NCI-H2081 treated with DMSO at 0.1 percent for 48 hours (cell line): ENCODE results near the gene CPNE8.

Experiments used
- DNase-seq: peaks from one replicate; lab custom pipeline; 2025; lab: John Stamatoyannopoulos, UW

CPNE8 gene

DNA sequence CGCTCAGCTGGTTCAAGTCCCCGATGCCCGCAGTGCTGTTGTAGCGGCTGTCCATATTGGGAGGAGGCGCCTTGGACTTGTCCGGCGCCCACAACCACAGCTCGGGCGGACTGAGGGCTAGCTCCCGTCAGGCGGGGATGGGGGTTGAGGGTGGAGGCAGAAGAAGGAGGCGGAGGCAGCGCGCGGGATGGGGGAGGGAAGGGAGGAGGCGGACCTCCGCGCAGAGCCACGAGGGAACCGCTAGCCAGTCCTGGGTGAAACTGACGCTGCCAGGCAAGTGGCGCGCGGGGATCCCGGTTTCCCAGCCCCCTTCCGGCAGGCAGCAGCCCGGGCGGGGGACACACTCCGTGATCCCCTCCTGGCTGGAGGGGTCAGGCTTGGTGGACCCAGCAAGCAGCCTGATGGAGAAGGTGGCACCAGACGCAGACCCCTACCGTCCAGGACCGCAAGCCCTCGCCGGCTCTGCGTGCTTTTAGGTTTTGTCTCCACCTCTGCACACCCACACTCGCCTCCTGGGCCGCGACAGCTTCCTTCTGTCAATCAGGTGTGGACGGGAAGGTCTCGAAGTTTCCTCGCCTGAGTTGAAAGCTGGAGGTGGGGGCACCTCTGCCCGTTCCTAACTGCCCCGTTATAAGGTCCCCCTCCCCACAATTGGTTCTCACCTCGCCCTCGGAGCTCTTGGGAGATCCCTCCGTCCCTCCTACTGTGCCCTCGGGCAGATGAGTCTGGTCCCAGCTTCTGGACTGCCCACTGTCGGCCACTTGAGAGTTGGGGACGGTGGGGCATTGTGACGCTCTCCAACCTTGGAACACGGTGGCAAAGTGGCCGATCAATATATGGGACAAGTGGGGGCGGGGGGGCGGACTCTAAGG, at the start of gene CPNE8:
CPNE8 (minus strand) TSS at position 112 of the 872 bp plus-strand sequence; CDS start at position 55, 57 bp downstream.
- no peak for DNase-seq

DNA sequence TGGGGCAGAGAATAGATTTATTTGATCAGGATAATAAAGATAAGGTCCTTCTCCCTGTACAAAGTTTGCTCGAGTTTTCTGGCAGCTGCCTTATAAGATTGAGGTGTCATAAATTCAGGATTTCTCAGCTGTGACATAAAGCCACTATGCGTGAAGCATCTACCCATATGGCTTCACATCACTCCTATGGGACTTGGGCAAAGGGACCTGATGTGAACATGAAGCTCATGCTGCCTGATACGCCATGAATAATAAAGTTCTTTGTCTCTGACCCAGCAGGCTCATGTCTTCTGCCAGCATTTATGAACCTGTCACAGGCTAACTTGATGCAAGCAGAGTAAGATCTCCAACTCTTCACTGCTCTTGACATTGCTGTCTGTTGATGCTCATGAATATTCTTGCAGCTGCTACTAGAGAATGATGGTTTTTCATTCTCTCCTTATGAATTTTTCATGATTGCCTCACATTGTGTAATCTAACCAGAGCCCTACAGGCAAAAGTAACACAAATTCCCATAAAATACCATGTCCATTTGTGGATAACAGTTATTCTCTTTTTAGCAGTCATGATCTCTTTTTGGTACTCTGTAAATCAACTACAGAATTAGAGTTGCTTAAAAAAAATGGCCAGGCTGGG, 49.0 kb upstream of the CPNE8 start:
- no peak for DNase-seq

DNA sequence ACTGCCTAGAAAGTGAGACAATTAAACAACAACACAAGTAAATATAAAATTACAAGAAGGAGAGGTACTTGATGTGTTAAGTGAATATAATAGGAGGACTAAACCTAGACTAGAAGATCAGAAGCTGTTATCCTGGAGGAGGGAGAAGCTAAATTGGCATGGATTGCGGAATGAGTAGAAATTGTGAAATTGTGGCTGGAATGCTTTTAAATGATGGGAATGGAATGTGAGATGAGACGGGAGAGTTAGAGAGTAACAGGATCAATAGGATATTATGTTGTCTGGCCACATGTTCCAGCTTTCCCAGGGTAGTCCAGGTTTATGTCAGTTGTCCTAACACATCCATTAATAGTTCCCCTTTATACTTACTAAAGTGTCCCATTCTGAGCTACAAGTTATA, 44.0 kb upstream of the CPNE8 start:
- no peak for DNase-seq

DNA sequence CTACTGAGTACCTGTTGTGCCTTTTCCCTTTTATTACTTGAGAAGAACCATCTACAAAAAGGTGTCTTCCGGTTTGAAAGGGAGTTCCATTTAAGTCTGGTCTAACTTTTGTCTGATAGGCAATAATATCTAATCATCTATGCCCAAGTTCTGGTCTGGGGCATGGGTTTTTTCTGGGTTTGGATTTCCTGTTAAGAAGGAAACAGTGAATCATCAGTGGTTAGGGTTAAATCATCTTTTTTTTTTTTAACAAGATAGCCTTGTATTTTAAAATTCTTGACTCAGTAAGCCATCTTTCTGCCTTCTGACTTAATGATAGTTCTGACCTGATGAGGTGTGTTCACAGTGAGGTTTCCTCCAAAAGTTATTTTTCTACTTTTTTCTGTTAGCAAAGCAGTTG, 29.3 kb upstream of the CPNE8 start:
- DNase-seq: no peak

DNA sequence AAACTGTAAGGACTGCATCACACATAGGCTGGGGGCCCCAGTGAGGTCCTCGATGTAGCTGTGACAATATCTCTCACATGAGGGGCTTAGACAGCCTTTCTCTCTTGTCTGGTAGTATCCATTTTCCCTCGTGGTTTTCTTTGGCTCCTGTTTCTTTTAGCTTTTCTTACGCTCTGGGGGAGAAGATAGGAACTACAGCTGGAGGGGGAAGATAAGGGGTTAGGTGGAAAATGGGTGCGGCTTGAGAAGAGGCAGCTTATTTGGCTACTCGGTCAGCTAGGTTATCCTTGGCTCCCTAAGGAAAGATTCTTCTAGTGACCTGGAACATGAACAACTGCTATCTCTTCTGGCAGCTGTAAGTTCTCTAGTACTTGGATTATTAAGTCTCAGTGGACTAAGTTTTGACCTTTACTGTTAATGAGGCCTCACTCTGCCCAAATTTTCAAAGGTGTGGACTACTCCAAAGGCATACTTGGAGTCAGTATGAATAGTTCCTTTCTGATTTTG, 28.7 kb upstream of the CPNE8 start:
- no peak for DNase-seq

DNA sequence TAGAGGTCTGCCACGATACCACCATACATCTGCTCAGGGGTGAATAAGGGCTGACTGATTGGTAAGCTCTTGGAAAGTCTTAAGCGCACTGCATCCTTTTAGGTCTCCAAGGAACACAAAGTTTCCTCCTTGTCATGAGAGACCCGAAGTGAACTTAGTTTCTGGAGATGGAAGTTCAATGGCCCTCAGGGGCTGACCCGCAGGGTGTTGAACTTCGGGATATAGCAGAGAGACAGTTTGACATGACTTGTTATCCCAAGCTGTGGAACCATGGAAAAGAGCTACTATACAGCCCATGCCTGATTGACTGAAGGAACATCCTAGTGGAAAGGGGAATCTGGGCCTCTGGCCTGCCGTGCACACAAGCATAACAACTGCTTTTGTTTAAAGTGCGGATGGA, 26.9 kb upstream of the CPNE8 start:
- no peak for DNase-seq

DNA sequence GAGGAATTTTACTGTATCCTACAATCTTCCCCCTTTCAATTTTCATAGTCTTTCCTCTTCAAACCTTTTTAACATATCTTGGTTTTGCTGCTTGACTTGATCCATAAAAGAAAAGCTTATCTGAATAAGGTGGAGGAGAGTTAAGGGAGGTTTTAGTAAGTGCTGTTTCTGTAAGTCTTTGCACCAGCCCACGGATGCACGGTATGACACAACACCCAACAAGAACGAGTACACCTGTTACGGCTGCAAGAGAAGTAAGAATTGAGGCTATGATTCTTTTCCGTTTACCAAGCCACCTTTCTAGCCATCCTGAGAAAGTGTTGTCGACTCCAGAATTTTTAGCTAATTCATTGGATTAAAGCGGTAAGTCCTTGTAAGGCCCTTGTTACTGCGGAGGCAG, 26.1 kb upstream of the CPNE8 start:
- DNase-seq: no peak

DNA sequence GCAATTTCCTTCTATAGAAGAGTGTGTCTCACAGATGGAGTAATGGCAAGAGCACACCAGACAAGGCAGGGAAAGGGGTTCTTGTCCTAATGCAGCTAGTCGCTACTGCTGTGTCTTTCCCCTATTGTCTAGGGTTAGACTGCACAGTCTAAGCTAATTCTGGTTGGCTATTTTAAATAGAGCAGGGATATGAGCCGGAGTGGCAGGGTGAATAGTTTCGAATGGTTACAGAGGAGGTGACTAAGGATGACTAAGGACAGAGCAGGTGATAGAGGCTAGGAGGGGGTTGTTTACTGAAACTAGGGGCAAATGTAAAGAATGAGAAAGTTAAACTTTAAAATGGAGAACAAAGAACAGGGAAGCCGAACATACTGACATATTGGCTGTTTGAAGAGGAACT, 25.6 kb upstream of the CPNE8 start:
- no peak for DNase-seq

DNA sequence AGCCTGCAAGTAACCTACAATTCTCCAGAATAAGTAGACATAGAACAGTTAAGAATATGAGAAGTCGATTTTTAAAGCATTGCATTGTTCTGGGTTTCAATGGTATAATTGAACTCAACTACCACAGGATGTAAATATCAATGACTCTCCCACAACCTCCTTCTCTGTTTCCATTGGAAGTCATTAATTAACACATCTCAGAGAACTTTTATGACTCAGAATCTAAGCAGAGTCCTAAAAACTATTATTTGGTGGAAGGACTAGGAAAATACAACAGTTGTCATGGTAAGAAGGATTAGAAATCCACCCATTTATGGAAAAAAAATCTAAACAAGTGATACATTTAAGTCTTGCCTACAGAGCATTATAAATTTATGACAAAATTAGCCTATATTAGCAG, 21.1 kb upstream of the CPNE8 start:
- DNase-seq: no peak

DNA sequence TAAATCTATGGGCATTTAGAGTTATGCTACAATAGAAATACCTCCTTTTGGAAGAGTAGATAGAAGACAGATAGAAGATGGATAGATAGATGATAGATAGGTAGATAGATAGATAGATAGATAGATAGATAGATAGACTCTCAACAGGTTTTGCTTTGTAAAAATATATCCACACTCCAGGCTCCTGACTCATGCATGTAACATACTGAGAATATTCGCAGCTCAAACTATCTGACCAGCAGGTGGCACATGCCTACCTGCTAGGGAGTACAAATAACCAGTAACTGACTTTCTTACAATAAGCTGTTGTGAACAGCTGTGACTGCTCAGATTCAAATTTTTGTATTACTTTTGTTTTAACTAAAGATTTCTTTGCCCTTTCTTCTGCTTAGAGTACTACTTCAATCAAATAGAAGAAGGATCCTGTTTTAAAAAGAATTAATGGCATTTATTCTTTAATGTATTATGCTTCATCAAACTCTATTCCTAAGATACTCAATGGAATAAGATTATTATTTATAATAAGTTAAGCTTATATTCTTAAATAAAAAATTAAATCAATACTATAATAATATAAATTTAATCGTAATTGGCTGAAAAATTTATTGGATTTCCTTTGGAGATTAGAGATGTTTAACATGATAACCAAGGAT, 15.8 kb upstream of the CPNE8 start:
- DNase-seq: no peak

DNA sequence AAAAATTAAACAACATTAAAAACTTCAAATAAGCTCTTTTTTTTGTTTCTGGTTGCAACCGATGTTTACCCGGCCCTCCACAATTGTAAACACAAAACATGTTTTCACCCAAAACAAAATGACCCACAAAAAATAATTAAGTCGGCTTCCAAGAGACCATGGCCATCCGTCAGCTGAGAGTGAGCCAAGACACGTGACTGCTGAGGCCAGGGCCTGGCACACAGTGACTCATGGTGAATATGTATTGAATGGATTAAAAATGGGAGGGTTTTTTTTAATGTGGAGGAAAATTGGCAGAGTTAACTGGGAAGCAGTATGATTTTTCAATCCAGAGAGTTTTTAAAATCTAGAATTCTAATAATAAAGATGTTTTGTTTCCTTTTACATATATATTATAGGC, 13.8 kb upstream of the CPNE8 start:
- DNase-seq: no peak

DNA sequence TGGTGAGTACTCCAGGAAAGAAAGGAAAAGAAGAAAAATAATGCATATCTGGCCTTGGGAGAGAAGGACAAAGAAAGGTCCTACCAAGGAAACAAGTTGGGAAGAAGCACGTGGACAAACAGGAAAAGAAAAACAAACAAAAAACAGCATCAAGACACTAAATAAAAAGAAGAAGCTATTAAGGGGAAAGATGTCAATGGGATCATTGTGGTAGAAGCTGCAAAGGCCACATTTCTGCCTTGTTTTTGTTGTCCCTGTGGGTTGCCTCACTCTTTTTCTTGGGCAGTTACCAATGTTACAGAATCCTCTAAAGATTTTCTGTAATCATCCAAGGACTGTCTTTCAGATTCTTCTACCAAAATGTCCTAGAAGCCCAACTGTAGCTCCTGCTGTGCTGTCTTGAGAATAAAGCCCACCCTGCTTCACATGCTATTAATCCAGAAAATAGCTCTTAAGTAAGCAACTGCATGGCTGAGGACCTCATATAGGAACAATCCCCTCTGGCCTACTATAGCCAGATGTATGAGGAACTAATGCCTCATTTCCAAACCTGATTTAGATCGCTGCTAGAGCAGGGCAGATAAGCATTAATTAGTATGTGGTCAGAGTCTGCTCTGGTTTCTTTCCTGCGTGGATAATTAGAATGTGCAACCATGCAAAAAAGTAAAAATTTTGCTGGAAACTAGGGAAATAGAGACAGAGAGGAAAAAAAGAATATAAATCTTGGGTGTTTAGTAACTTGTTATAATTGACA, 10.2 kb upstream of the CPNE8 start:
- DNase-seq: no peak

DNA sequence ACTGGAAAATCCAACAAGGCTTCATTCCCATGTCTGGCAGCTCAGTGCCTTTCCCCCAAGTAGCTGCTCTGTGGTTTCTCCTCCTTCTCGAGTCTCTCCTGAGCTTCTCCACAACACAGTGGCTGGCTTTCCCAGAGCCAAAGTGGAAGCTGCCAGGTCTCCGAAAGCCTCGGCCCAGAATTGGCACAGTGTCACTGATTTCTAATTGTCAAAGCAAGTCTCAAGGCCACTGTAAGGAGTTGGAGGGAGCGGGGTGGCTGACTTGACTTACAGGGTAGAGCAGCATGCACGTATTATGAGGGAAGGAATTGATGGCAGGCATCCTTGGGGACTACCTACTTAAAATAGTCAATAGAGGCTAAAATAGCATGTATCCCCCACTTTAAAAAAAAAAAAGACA, 6.7 kb upstream of the CPNE8 start:
- no peak for DNase-seq

DNA sequence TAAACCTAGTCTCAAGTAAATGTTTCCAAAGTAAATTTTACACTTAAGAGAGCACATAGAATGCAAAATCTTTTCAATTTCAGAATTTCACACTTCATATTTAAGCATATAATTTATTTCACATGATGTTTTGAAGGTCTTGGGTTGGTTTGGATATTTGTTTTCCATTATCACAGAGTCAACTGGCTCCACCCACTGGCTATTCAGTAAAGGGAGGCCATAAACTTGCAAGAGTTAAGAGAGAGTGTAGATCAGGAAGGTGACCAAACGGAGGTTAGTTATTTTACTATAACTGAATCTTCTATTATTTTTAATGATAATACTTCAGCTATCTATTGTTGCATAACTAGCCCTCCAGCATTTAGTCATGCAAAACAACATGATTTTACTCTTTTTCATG, 6.2 kb upstream of the CPNE8 start:
- no peak for DNase-seq

DNA sequence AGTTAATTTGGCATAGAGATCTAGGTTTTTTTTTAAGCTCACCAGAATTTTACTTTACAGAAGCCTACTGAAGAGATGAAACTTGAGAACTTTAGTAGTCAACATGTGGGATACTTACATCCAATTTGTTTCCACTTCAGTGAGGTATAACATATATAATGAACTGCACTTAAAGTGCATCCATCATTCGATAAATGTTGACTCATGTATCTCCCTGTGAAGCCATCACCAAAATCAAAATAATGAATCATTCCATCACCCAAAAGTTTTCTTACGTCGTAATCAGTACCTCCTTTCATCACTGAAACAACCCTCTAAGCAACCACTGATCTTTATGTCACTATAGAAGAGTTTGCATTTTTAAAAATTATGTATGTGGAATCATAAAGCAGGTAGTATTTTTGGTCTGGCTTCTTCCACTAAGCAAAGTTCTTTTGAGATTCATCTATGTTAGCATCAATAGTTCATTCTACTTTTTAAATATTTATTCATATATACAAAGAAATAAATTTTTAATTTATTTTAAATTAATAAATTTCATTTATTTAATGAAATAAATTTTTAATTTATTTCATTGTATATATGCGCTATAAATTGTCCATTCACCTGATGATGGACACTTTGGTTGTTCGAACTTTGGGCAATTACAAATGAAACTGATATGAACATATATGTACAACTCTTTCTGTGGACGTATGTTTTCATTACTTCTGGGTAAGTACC, 2.0 kb upstream of the CPNE8 start:
- DNase-seq: no peak

DNA sequence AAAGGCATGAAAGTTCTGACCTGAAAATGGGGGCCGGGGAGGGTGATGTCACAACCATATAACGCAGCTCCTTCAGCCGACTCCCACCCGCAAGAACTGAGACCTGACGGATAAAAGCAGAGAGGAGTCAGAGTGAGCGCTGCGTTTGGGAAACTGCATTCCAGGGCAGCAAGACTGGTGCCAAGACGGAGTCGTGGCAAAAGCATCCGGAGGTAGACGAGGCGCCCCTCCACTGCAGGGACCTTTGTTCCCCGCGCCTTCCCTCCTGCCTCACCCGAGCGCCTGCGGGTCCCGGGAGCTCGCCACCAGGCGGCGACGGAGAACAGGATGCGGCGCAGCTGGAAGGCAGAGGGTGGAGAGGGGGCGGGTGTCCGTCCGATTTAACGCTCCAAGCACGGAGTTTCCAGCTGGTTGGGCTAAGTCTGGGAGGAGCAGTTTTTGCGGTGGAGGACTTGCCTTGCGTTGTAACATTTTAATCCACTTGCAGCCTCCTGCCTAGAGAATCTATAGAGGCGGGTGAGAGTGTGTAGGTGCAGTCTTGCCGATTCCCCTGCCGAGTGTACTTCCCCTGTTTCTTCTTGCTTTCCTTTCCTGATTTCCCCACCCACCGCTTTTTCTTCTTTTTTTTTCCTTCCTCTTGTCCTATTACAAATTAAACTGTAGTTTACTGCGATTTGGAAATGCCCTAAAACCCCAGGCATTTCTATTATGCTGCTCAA, 1.2 kb upstream of the CPNE8 start:
- no peak for DNase-seq

DNA sequence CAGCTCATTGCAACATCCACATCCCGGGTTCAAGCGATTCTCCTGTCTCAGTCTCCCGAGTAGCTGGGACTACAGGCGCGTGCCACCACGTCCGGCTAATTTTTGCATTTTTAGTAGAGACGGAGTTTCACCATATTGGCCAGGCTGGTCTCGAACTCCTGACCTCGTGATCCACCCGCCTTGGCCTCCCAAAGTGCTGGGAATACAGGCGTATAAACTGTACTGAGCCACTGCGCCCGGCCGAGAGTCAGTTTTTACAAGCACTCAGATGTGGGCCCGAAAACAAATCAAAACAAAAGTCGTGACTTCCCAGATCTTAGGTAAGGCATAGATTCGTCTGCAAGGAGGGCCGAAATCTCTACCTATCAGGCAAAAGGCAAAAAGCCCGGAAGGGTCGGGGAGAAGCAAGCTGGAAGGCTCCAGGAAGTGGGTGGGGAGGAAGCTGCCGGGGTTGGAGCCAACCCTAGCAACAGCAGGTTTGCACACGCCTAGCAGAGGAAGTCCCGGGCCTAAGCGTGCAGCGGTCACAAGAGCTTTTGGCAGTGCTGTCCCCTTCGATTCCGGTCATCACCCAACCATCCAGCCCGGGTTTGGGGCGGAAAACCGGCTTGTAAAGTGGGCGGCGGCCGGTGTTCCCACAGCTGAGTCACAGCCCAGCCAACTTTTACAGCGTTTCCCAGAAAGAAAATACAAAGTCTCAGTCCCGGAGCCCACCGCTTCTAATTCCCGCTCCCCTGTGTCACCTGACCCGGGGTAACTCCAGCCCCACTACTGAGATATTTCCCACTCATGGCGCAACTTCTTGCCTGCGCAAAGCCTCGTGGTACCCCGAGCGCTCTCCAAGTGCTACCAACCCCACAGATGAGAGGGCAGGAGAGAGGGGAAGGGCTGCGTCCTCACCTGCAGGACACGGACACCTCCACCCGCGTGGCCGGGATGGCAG, 583 bp downstream of the CPNE8 start:
- DNase-seq: no peak

DNA sequence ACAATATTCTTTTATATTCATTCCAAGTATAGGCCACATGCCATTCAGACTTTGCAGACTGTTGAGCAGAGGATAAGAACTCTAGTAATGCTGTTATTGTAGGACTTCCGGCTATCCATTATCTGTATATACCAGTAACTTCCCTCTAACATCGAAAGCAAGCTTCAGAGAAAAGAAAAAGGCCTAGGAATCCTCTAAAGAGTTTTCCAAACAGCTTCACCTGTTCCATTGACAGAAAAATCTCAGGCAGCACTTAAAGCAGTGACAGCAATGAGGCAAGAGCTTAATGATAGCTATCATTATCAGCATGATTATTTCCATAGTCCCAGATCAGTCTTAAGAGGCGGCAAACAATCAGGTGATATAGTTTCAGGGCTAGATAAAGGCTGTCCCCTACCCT, 1.8 kb downstream of the CPNE8 start:
- DNase-seq: no peak

DNA sequence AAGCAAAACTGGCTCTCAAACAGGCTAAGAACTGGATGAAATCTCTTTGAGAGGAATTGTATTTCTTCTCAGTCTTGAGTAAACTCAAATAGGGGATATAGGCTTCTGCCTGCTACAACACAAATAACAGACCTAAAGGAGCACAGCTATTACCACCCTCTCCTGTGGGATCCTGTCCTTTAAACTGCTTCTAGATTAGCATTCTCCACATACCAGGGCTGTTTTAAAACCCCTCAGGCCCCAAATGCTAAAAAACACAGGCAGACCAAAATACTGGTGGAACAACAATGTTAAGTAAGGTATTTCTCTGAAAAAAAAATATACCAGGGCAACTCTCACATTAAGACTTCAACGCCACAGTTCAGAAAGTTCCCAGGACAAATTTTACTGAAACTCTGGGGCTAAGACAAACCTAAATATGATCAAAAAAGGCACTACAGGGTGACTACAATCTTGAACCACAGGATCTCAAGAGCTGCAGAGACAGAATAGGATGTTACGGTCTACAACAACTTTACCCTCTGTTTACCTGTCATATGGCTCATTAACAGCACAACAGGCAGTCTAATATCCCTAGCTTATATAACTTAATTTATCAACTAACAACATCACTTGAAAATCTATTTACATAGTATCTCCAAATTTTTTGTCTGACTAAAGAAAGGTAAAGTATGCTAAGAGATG, 7.2 kb downstream of the CPNE8 start:
- no peak for DNase-seq
